ENCODE results near the gene KLF15.

GRCh38 chr3:126306888-126307482, 50.2 kb downstream of the KLF15 start:
- no peak for TF ChIP-seq POLR2A (IDR thresholded peaks at IDR 0.05; ENCODE audit: low read depth, low read length)
- no peak for TF ChIP-seq POLR2AphosphoS5 (IDR thresholded peaks at IDR 0.05; ENCODE audit: low read depth, low read length)
